Femur (tissue), 1 donor: Measurements from ENCODE around the gene LYPD3.
"Not testable (repeated sequence)": the region's sequence is repeated elsewhere in the genome, so short reads cannot be mapped to it uniquely, and the experiment has no call there.

Experiments used
- DNase-seq: peaks from one replicate; pipeline ENCODE4 v3.0.0-alpha.2; 2017

Gene LYPD3

DNA sequence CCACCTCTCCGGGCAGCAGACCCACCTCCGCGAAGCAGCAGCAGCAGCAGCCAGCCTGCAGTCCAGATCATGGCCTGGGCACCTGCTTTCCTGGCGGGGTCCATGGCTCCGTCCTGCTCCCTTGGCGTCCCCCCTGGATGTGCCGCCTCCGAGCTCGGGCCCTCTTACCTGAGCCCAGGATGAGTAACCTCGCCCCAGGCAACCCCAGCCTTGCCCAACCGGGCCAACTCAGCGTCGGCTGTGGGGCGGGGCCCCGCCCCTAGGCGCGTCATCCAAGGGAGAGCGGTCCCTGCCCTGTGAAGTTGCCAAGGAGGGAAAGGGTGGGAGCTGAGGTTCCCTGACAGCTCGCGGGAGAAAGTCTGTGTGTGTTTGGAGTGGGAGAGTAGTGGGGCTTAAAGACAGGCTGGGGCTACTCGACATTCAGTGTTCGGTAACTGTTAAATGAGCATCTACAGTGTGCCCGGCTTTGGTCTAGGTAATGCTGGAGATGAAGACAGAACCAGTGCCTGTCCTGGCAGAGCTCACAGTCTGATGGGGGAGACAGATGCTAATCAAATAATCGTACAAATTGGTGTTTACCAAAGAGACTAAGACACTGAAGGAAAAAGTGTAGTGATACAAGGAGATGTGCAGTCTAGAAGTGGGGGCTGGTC, at the start of gene LYPD3:
LYPD3 (minus strand) TSS at position 141 of the 653 bp plus-strand sequence; CDS start at position 104, 37 bp downstream.
- DNase-seq: peak; percentile 42

DNA sequence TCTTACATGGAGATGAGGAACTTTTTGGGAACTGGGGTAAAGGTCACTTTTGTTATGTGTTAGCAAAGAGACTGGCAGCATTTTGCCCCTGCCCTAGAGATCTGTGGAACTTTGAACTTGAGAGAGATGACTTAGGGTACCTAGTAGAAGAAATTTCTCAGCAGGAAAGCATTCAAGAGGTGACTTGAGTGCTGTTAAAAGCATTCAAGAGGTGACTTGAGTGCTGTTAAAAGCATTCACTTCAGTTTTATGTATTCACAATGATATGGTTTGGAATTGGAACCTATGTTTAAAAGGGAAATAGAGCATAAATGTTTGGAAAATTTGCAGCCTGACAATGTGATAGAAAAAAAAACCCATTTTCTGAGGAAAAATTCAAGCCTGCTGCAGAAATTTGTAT, 47.0 kb upstream of the LYPD3 start:
- not testable (repeated sequence) for DNase-seq

DNA sequence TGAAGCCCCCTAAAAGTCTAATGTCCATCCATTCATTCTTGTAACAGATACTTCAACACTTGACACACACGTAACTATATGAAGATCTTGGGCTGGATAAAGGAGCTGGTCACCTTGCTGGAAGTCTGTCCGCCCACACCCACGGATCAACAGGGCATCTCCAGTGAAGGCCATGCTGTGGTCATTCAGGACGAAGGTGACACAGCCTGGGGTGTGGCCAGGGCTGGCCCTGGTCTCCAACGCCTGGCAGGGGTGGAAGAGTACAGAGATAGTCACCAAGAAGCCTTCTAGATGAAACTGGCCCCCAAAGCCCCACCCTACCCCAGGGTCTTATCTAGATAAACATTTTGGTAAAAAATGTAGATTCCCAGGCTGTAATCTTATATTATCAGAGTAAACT, 45.9 kb upstream of the LYPD3 start:
- DNase-seq: no peak

DNA sequence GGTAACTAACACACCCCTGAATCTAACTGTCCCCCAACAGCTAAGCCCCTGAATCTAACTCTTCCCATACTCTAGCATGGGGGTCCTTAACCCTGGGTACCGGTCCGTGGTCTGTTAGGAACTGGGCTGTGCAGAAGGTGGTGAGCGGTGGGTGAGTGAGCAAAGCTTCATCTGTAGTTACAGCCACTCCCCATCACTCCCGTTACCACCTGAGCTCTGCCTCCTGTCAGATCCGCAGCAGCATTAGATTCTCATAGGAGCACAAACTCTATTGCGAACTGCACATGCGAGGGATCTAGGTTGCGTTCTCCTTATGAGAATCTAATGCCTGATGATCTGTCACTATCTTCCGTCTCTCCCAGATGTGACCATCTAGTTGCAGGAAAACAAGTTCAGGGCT, 45.3 kb upstream of the LYPD3 start:
- no peak for DNase-seq

DNA sequence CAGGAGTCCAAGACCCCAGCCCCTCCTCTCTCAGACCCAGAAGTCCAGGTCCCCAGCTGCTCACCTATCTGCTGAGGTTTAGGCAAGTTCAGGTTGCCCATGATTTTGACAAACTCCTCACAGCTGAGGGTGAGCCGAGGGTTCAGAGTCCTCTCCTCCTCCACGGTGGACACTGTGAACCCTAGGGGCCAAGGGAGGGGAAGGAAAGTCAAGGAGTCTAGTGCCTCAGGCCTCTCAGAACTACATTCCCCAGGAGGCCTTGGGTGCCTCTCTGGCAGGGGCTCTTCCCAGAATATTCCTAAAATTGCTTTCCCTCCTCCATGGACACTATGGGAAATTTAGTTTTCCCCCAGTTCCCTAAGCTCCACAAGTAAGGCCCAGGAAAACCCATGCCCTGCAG, 42.5 kb upstream of the LYPD3 start:
- no peak for DNase-seq

DNA sequence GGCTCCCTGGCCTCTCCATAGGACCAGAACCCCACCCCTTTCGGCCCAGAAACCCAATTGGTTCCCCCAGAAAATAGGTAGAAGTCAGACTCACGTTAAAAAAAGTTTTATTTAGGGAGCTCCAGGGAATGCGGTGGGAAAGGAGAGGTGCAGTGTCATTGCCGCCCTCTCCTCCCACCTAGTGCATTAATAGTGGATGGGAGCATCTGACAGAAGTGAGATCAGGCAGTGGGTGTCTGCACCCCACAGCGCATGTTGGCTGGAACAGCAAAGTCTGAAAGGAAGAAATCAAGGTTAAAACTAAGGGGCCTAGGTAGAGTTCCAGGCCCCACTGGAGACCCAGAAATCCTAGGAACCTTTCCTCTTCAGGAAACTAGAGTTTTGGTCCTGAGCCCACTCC, 41.2 kb upstream of the LYPD3 start:
- DNase-seq: no peak

DNA sequence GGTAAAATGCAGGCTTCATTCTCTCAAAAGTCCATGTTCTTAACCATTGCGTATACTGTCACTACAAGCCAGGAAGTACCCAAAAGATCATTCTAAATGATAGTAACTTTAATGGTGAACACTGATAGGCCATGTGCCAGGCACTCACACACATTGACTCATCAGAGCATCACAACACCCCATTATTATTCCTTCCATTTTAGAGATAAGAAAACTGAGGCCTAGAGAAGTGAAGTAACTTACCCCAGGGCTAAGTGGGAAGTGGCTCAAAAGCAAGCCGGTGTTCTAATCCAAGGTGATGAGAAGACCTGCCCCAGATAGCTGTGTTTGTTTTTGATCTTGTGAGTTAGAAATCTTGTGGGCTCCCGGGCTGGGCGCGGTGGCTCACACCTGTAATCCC, 40.5 kb upstream of the LYPD3 start:
- no peak for DNase-seq

DNA sequence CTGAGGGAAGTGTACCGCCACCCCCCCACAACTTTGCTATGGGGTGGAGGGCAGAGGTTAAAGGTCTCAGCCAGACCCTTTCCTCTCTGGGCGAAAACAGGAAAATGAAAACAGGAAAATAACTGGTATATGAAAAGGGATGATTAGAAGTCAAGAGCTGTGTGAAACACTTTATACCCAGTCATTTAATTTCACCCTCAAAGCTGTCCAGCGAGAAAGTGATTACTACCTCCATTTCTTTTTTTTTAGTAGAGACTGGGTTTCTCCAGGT, 39.7 kb upstream of the LYPD3 start:
- no peak for DNase-seq

DNA sequence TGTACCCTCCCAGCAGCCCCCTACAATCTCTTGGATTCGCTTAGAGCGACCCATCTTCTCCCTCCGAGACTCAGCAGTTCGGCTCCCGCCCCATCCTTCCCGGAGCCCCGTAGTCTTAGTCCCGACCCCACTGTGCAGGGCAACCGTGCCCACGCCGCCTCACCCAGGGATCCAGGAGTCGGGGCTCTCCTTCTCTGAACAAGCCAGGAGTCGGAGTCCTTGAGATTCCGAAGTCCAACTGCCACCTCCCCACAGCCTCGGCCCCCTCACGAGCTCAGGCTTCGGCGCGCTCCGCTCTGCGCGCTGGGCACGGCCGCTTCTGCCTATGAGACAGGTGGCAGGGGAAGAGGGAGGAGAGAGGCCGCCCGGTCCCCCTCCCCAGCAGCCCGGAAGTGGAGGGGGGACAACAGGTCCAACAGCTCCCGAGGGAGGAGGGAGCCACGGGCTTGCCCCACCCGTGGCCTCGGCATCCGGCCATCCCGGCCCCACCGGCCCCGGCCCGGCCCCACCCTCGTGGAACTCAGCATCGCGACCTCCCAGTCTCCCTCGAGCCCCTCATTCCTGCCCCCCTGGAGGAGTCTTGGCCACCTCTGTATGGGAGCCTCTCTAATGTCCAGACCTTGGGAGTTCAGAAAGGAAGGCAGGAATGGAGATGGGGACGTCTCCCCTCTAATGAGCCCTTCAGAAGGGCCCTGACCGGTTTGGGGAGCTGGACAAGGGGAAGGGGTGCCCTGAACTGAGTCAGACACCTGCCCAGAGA, 39.2 kb upstream of the LYPD3 start, which contains the start of gene PHLDB3:
PHLDB3 (minus strand) TSS at position 321 of the 760 bp plus-strand sequence. CDS start 628 bp downstream, outside the sequence.
- DNase-seq: peak; percentile 50

DNA sequence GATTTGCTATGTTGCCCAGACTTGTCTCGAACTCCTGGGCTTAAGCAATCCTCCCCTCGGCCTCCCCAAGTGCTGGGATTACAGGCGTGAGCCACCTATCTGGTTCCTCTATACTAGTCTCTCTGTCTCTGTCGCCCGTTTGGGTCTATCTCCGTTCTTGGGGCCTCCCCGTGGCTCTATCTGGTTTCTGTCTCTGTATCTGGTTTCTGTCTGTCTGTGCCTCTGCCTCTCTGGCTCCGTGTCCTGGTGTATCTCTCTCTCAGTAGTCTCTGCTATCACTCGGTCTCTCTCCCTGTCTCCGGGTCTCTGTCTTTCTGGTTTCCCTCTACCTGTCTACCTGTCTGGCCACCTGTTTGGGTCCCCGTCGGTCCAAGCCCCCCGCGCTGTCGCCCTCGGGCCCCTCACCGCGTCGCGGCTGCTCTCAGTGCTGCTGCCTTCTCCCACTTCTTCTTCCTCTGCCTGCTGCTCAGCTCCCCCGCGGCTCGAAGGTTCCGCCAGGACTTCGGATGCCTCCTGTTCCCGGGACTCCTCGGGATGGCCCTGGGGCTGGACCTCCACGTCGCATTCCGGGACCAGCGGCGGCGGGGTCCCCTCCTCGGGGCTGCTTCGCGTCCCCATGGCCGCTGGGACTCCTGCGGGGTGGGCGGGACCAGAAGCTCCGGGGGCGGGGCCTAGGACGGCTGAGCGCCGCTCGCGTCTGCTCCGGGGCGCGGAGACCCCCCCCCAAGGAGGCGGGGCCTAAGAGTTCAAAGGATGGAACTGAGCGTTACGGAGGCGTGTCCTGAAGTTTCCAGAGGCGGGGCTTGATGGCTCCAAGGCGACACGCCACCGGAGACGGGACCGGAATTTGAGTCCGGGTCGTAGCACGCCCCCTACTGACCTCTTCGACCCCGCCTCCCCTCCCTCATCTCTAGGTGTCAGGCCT, 38.4 kb upstream of the LYPD3 start:
- DNase-seq: peak; percentile 96

DNA sequence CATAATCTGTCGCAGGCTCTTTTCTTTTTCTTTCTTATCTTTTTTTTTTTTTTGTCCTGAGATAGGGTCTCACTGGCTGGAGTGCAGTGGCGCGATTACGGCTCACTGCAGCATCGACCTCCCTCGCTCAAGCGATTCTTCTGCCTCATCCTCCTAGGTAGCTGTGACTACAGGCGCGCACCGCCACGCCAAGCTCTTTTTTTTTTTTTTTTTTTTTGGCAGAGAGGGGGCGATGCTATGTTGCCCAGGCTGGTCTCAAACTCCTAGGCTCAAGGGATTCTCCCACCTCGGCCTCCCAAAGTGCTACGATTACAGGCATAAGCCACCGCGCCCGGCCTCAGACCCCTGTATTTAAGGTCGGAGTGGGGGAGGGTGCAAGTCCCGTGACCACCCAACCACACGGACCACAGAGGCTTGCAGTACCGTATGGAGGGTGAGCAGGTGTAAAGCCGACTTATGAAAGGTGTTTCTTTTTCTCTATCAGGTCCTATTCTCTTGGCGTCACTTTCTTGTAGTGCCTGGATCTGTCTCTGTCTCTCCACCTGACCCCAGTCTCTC, 37.1 kb upstream of the LYPD3 start:
- no peak for DNase-seq

DNA sequence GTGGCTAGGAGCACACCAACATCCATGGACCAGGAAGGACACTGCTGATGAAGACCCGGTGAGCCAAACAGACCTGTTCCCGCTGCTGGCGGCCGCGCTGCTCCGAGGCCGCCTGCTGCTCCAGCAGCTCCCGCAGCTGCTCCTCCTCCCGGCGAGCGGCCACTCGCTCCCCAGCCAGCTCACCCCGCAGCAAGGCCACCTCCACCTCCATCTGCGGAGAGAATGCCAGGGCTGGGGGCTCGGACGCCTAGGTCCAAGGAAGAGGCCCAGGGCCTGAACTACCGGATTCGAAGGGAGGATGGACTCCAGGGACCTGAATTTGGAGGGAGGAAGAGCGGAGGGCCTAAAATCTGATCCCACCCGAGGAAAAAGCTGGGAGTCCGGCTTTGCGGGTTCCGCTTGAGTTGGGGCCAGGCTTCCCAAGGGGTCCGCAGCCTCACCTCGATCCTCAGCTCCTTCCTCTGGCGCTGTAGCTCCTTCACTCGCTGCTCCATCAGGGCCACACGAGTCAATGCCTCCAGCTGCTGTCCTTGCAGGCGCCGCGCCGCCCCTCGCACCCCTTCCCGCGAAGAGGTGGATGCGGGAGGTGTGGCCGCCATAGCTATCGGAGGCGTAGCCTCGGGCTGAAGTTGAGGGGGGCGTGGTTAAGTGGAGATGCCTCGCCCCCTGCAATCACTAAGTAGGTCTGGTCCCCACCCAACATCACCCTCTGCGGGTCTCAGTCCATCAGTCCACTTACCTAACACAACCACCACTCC, 36.4 kb upstream of the LYPD3 start:
- DNase-seq: no peak

DNA sequence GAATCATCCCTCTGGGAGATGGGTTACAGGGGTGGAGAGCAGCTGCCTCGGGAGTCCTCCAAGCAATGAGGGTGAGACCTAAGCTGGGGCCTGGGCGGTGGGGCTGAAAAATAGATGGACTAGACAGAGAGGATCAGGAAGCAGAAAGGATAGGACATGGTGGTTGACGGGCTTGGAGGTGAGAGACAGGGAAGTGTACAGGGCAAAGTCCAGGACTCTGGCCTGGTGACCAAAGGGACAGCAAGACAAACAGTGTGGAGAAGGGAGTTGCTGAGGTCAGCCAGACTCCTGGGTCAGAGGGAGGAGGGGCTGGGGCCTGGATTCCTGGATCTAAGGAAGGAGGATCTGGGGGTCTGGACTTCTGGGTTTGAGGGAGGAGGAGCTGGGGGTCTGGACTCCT, 33.6 kb upstream of the LYPD3 start:
- DNase-seq: no peak

DNA sequence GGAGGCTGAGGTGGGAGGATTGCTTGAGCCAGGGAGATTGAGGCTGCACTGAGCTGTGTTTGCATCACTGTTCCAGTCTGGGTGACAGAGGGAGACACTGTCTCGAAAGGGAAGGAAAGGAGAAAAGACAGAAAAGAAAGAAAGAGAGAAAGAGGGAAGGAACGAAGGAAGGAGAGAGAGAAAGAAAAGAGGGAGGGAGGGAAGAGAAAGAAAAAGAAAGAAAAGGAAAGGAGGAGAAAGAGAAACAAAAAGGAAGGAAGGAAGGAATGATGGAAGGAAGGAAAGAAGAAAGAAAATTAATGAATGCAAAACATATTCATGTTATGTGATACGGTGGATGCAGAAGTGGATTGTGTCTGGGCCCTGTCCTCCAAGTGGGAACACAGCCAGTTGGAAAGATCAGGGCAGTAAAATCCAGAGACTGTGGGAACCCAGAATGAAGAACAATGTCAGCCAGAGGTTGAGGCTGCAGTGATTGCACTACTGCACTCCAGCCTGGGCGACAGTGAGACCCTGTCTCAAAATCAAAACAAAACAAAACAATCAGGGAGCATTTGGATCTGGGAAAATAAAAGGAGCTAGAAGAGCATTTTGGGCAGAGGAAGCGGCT, 32.9 kb upstream of the LYPD3 start:
- DNase-seq: peak; percentile 76

DNA sequence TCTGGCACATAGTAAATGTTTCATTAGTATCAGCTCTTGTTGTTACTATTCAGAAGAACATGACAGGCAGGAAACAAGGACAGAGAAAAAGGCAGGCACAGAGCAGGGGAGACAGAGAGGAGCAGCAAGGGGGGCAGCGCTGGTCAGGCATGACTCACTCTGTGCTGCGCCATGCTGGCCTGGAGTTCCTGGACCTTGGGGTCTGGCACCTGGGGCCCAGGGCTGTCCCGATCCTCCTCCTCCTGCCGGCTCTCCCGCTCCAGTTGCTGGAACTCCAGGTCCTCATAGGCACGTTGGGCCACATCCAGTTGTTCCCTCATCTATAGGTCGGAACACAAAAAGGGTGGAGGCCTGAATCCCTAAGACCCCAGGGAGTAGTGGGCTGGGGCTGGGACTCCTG, 31.6 kb upstream of the LYPD3 start:
- DNase-seq: no peak

DNA sequence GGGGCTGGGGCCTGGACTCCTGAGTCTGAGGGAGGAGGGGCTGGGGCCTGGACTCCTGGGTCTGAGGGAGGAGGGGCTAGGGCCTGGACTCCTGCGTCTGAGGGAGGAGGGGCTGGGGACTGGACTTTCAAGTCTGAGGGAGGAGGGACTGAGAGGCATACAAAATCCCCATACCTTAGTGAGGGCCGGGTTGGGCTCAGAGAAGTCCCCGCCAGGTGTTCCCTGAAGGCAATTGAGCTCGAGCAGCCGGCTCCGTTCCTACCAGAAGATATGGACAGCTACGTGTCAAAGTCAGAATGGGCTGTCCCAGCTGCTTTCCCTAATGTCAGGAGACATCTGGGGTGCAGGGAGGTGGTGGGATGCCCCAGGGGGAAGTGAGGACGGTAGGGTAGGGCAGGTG, 29.7 kb upstream of the LYPD3 start:
- DNase-seq: no peak

DNA sequence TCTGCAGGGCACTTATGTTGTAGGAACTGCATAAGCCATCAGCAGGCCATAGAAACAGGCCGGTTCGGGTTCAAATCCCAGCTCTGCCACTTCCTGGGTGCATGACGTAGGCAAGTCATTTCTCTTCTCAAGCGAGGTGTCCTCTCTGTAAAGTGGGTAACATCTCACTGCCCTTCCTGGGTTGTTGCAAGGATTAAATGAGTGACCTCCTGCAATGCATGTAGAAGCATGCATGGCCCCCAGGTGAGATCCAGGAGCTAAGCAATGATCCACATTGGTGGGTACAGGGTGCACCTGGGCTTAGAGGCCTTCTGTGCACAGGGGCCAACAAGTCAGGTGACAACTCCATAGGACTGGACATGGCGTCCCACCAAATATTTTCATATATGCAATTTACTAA, 25.4 kb upstream of the LYPD3 start:
- no peak for DNase-seq

DNA sequence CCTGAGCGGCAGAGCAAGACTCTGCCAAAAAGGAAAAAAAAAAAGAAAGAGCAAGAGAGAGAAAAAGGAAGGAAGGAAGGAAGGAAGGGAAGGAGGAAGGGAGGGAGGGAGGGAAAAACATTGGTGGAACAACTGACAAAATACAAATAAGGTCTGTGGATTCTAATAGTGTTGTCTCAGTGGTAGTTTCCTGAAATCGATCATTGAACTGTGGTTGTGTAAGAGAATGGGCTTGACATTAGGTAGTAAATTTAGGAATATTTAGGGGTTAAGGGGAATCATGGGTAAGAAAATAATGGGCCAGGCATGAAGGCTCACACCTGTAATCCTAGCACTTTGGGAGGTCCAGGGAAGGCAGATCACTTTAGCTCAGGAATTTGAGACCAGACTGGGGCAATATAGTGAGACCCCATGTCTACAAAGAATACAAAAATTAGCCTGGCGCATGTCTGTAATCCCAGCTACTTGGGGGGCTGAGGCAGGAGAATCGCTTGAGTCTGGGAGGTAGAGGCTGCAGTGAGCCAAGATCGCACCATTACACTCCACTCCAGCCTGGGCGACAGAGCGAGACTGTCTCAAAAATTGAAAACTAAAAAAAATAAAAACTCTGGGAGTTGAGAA, 24.7 kb upstream of the LYPD3 start:
- DNase-seq: no peak

DNA sequence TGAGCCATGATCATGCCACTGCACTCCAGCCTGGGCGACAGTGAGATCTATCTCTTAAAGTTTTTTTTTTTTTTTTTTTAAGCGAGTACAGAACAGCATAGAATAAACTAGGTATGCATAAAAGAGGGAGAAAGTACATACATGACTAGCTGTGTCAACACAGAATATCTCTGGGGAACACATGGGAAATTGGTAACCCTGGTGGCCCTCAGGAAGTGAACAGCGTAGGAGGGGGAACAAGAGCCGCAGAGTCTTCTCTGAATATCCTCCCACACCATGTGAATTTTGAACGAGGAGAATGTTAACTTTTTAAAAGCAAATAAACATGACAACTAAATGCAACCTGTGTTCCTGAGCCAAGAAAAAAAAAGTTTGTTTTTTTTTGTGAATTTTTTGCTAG, 23.9 kb upstream of the LYPD3 start:
- DNase-seq: no peak

DNA sequence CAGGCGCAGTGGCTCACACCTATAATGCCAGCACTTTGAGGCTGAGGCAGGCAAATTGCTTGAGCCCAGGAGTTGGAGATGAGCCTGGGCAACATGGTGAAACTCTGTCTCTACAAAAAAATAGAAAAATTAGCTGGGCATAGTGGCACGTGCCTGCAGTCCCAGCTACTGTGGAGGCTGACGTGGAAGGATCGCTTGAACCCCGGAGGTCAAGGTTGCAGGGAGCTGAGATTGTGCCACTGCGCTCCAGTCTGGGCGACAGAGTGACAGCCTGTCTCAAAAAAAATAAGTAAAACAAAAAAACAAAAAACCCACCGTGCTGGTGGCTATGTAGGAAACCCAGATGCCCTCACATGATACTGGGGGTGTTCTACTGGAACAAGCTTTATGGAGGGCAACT, 22.8 kb upstream of the LYPD3 start:
- DNase-seq: no peak

DNA sequence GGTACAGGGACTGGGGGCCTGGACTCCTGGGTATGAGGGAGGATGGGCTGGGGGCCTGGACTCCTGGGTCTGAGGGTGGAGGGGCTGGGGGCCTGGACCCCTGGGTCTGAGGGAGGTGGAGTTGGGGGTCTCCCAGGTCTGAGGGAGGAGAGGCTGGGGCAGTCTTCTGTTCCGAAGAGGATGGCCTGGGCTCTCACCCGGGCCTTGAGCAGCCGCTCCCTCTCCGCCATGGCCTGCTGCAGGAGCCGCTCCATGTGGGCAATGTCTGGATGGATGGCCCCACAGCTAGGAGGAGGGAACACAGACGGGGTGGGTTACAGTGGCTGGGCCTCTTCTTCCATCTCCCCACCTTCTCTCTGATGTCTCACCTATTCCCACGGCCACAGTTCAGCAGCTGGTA, 21.0 kb upstream of the LYPD3 start:
- DNase-seq: no peak

DNA sequence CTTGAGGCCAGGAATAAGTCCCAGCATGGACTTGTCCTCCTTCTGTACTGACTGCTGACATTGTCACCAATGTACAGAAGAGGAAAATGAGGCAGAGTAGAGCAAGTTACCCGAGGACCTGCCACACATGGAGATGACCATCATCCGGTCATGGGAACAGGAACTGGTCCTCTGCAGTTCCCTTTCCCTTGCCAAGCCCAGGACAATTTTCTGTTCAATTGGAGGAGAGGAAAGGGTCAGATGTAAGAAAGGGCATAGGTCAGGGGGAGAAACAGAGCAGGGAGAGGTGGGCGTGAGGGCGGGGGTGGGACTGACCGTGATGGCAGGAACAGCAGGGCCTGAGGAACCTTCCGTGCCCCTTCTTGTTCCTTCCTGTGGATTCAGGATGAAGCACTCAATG, 20.5 kb upstream of the LYPD3 start:
- no peak for DNase-seq
